HCT116 (cell line): Measurements from ENCODE around the gene GJA8. TPM values are rescaled to one million over a fixed set of nuclear protein-coding genes. Genes with fewer than 3 reads are reported as not detected.

ENCODE experiments used
- ATAC-seq: fragments of 200-7000 bp; cut with Tn5 transposase; 2 replicates; pipeline ENCODE4 v1.9.1; 2020; ENCODE audit warnings: mild to moderate bottlenecking, moderate library complexity
- BruUV-seq: library from RNA; stranded (reverse); fragments of 400-500 nt; replicated peaks from 2 replicates; lab custom pipeline; 2021; lab: Mats Ljungman, UMichigan
- CTCF ChIA-PET: fragments of 300-600 bp; sonication (Branson Sonifier 250); formaldehyde crosslinking; loops from one replicate; lab custom pipeline; 2021; ENCODE audit warnings: antibody characterized with exemption; lab: Charles Lee
- POLR2A ChIA-PET: fragments of 300-600, 350-600 bp; sonication (Branson Sonifier 250); formaldehyde crosslinking; loops from one replicate; lab custom pipeline; 2021; ENCODE audit warnings: antibody characterized with exemption; lab: Charles Lee
- RAD21 ChIA-PET, 2 experiments: fragments of 300-600 bp; sonication (Branson Sonifier 250); formaldehyde crosslinking; loops; one replicate each; lab custom pipeline; 2023; ENCODE audit warnings: low total read pairs in 2 of 2; ENCODE audit not compliant: uncharacterized antibody in 2 of 2, unreplicated experiment in 2 of 2, low non-redundant PET in 1 of 2; lab: Charles Lee
- DNase-seq: peaks from one replicate; pipeline ENCODE4 v3.0.0-alpha.2; 2010; ENCODE audit warnings: low read depth, low spot score
- H2AFZ ChIP-seq: fragments of 200-600 bp; shearing (Covaris generic), sonication (generic); 2 replicates; pipeline ENCODE4 v1.6.1; 2017; ENCODE audit warnings: low read depth, mixed run types, mixed read lengths, antibody characterized with exemption, low read length; ENCODE audit not compliant: poor library complexity, severe bottlenecking
- H3K27ac ChIP-seq: 2 replicates; pipeline ENCODE4 v1.5.1; 2012; ENCODE audit warnings: low read depth, low read length
- H3K27me3 ChIP-seq: fragments of 200-600 bp; sonication (generic); 2 replicates; pipeline ENCODE4 v1.6.1; 2016; ENCODE audit warnings: mixed run types, low read length, mixed read lengths; ENCODE audit not compliant: insufficient read depth
- H3K36me3 ChIP-seq, 2 experiments: fragments of 200-500 bp in 1 of 2; fragments of 200-600 bp in 1 of 2; sonication (Bioruptor generic) in 1 of 2; sonication (generic) in 1 of 2; 2 replicates each; pipeline versions ENCODE4 v1.5.1 to v1.6.1; 2014 to 2016; ENCODE audit warnings: low read length in 2 of 2, inconsistent platforms in 1 of 2, mixed read lengths in 1 of 2, mixed run types in 1 of 2; ENCODE audit not compliant: insufficient read depth in 2 of 2, control insufficient read depth in 1 of 2
- H3K4me1 ChIP-seq, 2 experiments: fragments of 200-600 bp in 1 of 2; sonication (generic) in 1 of 2; 2 replicates each; pipeline versions ENCODE4 v1.5.1 to v1.6.1; 2012 to 2017; ENCODE audit warnings: low read length in 2 of 2, inconsistent platforms in 1 of 2, mild to moderate bottlenecking in 1 of 2, mixed read lengths in 1 of 2, mixed run types in 1 of 2, moderate library complexity in 1 of 2; ENCODE audit not compliant: insufficient read depth in 2 of 2, control insufficient read depth in 1 of 2
- H3K4me2 ChIP-seq: fragments of 200-600 bp; sonication (generic); 2 replicates; pipeline ENCODE4 v1.6.1; 2017; ENCODE audit warnings: mixed run types, low read length, mixed read lengths
- H3K4me3 ChIP-seq, 2 experiments: fragments of 200-600 bp in 1 of 2; sonication (generic) in 1 of 2; replicated peaks in 1 of 2; 2 replicates each; pipeline ENCODE4 v1.5.1; 2011 to 2016; ENCODE audit warnings: low read length in 2 of 2, control low read depth in 1 of 2, low read depth in 1 of 2, mild to moderate bottlenecking in 1 of 2, mixed read lengths in 1 of 2, mixed run types in 1 of 2
- H3K79me2 ChIP-seq: fragments of 200-600 bp; sonication (generic); 2 replicates; pipeline ENCODE4 v1.6.1; 2017; ENCODE audit warnings: mild to moderate bottlenecking, mixed run types, low read length, moderate library complexity, mixed read lengths; ENCODE audit not compliant: insufficient read depth
- H3K9ac ChIP-seq: fragments of 200-600 bp; sonication (generic); 2 replicates; pipeline ENCODE4 v1.6.1; 2016; ENCODE audit warnings: low read length, mixed read lengths
- H3K9me2 ChIP-seq: fragments of 200-600 bp; sonication (generic), shearing (Covaris generic); 2 replicates; pipeline ENCODE4 v1.6.1; 2017; ENCODE audit warnings: mixed run types, mild to moderate bottlenecking, moderate library complexity; ENCODE audit not compliant: insufficient read depth
- H3K9me3 ChIP-seq, 2 experiments: fragments of 200-500 bp in 1 of 2; fragments of 200-600 bp in 1 of 2; sonication (Bioruptor generic) in 1 of 2; sonication (generic) in 1 of 2; 2 replicates each; pipeline ENCODE4 v1.6.1; 2014 to 2017; ENCODE audit warnings: low read length in 2 of 2, mixed read lengths in 2 of 2, inconsistent platforms in 1 of 2, low read depth in 1 of 2, mild to moderate bottlenecking in 1 of 2, mixed run types in 1 of 2, moderate library complexity in 1 of 2; ENCODE audit not compliant: control insufficient read depth in 1 of 2, insufficient read depth in 1 of 2
- H4K20me1 ChIP-seq: fragments of 200-600 bp; sonication (generic), shearing (Covaris generic); 2 replicates; pipeline ENCODE4 v1.6.1; 2017; ENCODE audit warnings: mixed run types, mild to moderate bottlenecking, moderate library complexity; ENCODE audit not compliant: insufficient read depth
- ELF1 ChIP-seq: IDR thresholded peaks from 2 replicates; pipeline ENCODE4 v1.6.1; 2012; ENCODE audit warnings: low read depth, borderline replicate concordance
- FOSL1 ChIP-seq: IDR thresholded peaks from 2 replicates; pipeline ENCODE4 v1.6.1; 2012; ENCODE audit warnings: low read depth
- POLR2AphosphoS5 ChIP-seq: IDR thresholded peaks from 2 replicates; pipeline ENCODE4 v1.6.1; 2011; ENCODE audit warnings: mild to moderate bottlenecking, low read depth, low read length, moderate library complexity
- intact Hi-C: fragments of 100-400 bp; cut with micrococcal nuclease; formaldehyde crosslinking; loops from 2 replicates; pipeline ENCODE4 v1.10.0; 2022
- total RNA-seq: library from RNA; stranded (reverse); gene quantifications from one replicate; pipeline ENCODE4 v1.2.1, GENCODE V29; 2021; ENCODE audit not compliant: unreplicated experiment
- TF ChIP-seq, protein P1 (sequence below): IDR thresholded peaks from 2 replicates; pipeline ENCODE4 v1.6.1; 2012; ENCODE audit warnings: low read depth
- TF ChIP-seq, protein P2 (sequence below): IDR thresholded peaks from 2 replicates; pipeline ENCODE4 v1.6.1; 2012

GJA8 gene
- total RNA-seq, 1 experiment from 2014 or later, result not detected

DNA sequence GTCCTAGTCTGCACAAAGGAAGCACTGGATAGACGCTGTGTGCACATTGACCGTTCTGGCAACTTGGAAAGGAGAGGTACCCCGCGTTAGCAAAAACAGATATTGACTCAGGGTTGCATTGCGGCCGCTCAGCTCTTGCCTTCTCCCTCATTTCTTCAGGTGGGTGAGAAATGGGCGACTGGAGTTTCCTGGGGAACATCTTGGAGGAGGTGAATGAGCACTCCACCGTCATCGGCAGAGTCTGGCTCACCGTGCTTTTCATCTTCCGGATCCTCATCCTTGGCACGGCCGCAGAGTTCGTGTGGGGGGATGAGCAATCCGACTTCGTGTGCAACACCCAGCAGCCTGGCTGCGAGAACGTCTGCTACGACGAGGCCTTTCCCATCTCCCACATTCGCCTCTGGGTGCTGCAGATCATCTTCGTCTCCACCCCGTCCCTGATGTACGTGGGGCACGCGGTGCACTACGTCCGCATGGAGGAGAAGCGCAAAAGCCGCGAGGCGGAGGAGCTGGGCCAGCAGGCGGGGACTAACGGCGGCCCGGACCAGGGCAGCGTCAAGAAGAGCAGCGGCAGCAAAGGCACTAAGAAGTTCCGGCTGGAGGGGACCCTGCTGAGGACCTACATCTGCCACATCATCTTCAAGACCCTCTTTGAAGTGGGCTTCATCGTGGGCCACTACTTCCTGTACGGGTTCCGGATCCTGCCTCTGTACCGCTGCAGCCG lies 5.4 kb downstream of the GJA8 start:
- peaks cover 0 to 6% of the 10 kb centered on the region in 2 experiments; a peak in 2 of 4 replicates for H3K4me1 ChIP-seq
- H3K9me3 ChIP-seq, result no peaks in the 10 kb centered on the region
- no peak overlapping the region for H3K27ac ChIP-seq
- H3K79me2 ChIP-seq, result no peaks in the 10 kb centered on the region
- no peaks in the 10 kb centered on the region for H4K20me1 ChIP-seq
- H3K4me3 ChIP-seq, result no peak overlapping the region
- CTCF ChIA-PET, result no interaction called here
- BruUV-seq, result no TSS peak
- no peaks in the 10 kb centered on the region for H3K36me3 ChIP-seq
- TF ChIP-seq, protein P1, sequence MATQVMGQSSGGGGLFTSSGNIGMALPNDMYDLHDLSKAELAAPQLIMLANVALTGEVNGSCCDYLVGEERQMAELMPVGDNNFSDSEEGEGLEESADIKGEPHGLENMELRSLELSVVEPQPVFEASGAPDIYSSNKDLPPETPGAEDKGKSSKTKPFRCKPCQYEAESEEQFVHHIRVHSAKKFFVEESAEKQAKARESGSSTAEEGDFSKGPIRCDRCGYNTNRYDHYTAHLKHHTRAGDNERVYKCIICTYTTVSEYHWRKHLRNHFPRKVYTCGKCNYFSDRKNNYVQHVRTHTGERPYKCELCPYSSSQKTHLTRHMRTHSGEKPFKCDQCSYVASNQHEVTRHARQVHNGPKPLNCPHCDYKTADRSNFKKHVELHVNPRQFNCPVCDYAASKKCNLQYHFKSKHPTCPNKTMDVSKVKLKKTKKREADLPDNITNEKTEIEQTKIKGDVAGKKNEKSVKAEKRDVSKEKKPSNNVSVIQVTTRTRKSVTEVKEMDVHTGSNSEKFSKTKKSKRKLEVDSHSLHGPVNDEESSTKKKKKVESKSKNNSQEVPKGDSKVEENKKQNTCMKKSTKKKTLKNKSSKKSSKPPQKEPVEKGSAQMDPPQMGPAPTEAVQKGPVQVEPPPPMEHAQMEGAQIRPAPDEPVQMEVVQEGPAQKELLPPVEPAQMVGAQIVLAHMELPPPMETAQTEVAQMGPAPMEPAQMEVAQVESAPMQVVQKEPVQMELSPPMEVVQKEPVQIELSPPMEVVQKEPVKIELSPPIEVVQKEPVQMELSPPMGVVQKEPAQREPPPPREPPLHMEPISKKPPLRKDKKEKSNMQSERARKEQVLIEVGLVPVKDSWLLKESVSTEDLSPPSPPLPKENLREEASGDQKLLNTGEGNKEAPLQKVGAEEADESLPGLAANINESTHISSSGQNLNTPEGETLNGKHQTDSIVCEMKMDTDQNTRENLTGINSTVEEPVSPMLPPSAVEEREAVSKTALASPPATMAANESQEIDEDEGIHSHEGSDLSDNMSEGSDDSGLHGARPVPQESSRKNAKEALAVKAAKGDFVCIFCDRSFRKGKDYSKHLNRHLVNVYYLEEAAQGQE, result no peak
- no peak for TF ChIP-seq FOSL1
- TF ChIP-seq ELF1, result no peak
- TF ChIP-seq, protein P2, sequence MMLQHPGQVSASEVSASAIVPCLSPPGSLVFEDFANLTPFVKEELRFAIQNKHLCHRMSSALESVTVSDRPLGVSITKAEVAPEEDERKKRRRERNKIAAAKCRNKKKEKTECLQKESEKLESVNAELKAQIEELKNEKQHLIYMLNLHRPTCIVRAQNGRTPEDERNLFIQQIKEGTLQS, result no peak
- TF ChIP-seq POLR2AphosphoS5, result no peak
- TF ChIP-seq, all 23 proteins: peak for 0
- H3K4me2 ChIP-seq, result no peak overlapping the region
- DNase-seq (no peak), ATAC-seq (no peak)
- POLR2A ChIA-PET, result no interaction called here
- intact Hi-C loops, result no loop called here
- H3K27me3 ChIP-seq, result no peaks in the 10 kb centered on the region
- H3K9ac ChIP-seq, result no peak overlapping the region
- peaks cover 2% of the 10 kb centered on the region; the same call in 1 of the 2 replicates for H3K9me2 ChIP-seq
- RAD21 ChIA-PET, result no interaction called here
- H2AFZ ChIP-seq, result no peak overlapping the region
